ENCODE data around the gene SBF2. TPM values are rescaled to one million over a fixed set of nuclear protein-coding genes. Genes with fewer than 3 reads are reported as not detected.

SBF2 gene
- total RNA-seq, 1 donor from 2014 or later, result 27.7 TPM

- ATAC-seq, result no peak
These were observed 409.4 kb downstream of the SBF2 start for GRCh38 chr11:9884601-9885000.

- ATAC-seq, result no peak
These were observed 413.4 kb downstream of the SBF2 start for GRCh38 chr11:9880657-9881056.

GRCh38 chr11:9878936-9879335 is 415.1 kb downstream of the SBF2 start:
- ATAC-seq, result no peak

GRCh38 chr11:9876331-9876730 is 417.7 kb downstream of the SBF2 start:
- no peak for ATAC-seq

GRCh38 chr11:9875862-9876261 is 418.2 kb downstream of the SBF2 start:
- ATAC-seq, result no peak

GRCh38 chr11:9875399-9875798 is 418.6 kb downstream of the SBF2 start:
- ATAC-seq, result no peak

GRCh38 chr11:9874466-9874865 is 419.6 kb downstream of the SBF2 start:
- no peak for ATAC-seq

GRCh38 chr11:9868641-9869040 is 425.4 kb downstream of the SBF2 start:
- no peak for ATAC-seq

GRCh38 chr11:9862981-9863380 is 431.0 kb downstream of the SBF2 start:
- ATAC-seq, result no peak

- ATAC-seq, result peak; percentile 80
These were observed 431.9 kb downstream of the SBF2 start for GRCh38 chr11:9861860-9862725.

- no peak for ATAC-seq
These were observed 434.3 kb downstream of the SBF2 start for GRCh38 chr11:9859554-9860305.

GRCh38 chr11:9858822-9859221 is 435.2 kb downstream of the SBF2 start:
- no peak for ATAC-seq

- no peak for ATAC-seq
These were observed 435.8 kb downstream of the SBF2 start for GRCh38 chr11:9858218-9858617.

GRCh38 chr11:9855579-9856287 is 438.3 kb downstream of the SBF2 start:
- no peak for ATAC-seq

- no peak for ATAC-seq
These were observed 440.0 kb downstream of the SBF2 start for GRCh38 chr11:9853929-9854552.

GRCh38 chr11:9852465-9852864 is 441.6 kb downstream of the SBF2 start:
- ATAC-seq, result no peak

- no peak for ATAC-seq
These were observed 442.7 kb downstream of the SBF2 start for GRCh38 chr11:9851366-9851765.

- ATAC-seq, result no peak
These were observed 443.7 kb downstream of the SBF2 start for GRCh38 chr11:9850224-9850895.

GRCh38 chr11:9849389-9849788 is 444.6 kb downstream of the SBF2 start:
- ATAC-seq, result no peak

- no peak for ATAC-seq
These were observed 446.4 kb downstream of the SBF2 start for GRCh38 chr11:9847636-9848035.

- ATAC-seq, result no peak
These were observed 451.1 kb downstream of the SBF2 start for GRCh38 chr11:9842923-9843322.

GRCh38 chr11:9840460-9841004 is 453.5 kb downstream of the SBF2 start:
- ATAC-seq, result no peak
